ENCODE measurements around the gene ERP44.

Gene ERP44

DNA sequence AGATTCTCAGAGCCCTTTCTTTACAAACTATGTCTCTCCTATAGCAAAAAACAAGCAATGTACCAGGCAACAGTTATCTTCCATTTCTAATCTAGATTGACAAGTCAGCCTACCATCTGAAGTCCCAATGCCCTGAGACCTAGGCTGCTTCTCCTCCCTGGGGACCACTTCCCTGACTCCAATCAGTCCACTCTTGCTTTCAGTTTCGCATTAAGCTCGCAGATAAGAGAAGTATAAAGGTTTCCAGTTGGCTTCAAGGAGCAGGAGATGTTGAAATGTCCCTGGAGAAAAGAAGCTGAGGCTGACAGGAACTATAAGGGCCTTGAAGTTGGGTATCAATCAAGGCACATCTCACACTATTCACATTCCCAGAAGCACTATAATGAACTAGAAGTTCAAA, 32.3 kb downstream of the ERP44 start:
- TF ChIP-seq TAF1 (IDR thresholded peaks at IDR 0.05; ENCODE audit: borderline replicate concordance, insufficient read depth, low read length) (no peak), FOXP2 (optimal IDR thresholded peaks at IDR 0.05; ENCODE audit: borderline replicate concordance, extremely low read depth, extremely low read length, insufficient read depth) (no peak), POLR2AphosphoS5 (IDR thresholded peaks at IDR 0.05; ENCODE audit: low read depth, low read length) (no peak), SIN3A (IDR thresholded peaks at IDR 0.05; ENCODE audit: borderline replicate concordance, insufficient read depth, low read length) (no peak)
- TF ChIP-seq, protein P1, sequence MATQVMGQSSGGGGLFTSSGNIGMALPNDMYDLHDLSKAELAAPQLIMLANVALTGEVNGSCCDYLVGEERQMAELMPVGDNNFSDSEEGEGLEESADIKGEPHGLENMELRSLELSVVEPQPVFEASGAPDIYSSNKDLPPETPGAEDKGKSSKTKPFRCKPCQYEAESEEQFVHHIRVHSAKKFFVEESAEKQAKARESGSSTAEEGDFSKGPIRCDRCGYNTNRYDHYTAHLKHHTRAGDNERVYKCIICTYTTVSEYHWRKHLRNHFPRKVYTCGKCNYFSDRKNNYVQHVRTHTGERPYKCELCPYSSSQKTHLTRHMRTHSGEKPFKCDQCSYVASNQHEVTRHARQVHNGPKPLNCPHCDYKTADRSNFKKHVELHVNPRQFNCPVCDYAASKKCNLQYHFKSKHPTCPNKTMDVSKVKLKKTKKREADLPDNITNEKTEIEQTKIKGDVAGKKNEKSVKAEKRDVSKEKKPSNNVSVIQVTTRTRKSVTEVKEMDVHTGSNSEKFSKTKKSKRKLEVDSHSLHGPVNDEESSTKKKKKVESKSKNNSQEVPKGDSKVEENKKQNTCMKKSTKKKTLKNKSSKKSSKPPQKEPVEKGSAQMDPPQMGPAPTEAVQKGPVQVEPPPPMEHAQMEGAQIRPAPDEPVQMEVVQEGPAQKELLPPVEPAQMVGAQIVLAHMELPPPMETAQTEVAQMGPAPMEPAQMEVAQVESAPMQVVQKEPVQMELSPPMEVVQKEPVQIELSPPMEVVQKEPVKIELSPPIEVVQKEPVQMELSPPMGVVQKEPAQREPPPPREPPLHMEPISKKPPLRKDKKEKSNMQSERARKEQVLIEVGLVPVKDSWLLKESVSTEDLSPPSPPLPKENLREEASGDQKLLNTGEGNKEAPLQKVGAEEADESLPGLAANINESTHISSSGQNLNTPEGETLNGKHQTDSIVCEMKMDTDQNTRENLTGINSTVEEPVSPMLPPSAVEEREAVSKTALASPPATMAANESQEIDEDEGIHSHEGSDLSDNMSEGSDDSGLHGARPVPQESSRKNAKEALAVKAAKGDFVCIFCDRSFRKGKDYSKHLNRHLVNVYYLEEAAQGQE (IDR thresholded peaks at IDR 0.05; ENCODE audit: insufficient read depth in 1 of 2, low read depth in 2 of 2, low read length in 2 of 2): no peak

DNA sequence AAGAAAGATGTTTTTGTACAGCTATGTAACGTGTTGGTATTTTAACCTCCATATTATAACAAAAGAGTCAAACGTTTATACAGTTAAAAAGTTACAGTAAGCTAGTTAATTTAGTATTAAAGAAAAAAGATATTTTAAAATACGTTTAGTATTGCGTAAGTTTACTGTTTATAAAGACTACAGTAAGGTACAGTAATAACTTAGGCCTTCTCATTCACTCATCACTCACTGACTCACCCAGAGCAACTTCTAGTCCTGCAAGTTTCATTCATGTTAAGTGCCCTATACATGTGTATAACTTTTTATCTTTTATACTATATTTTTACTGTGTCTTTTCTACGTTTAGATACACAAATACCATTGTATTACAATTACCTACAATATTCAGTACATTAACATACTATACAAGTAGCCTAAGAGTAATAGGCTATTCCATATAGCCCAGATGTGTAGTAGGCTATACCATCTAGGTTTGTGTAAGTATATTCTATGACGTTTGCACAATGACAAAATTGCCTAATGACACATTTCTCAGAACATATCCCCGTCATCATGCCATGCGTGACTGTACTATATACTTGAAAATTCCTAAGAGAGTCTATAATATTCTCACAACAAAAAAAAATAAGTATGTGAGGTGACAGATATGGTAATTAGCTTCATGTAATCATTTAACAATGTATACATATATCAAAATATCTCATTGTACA, 33.8 kb downstream of the ERP44 start:
- TF ChIP-seq SIN3A (IDR thresholded peaks at IDR 0.05; ENCODE audit: borderline replicate concordance, insufficient read depth, low read length): no peak
- TF ChIP-seq, protein P1 (IDR thresholded peaks at IDR 0.05; ENCODE audit: insufficient read depth in 1 of 2, low read depth in 2 of 2, low read length in 2 of 2): no peak
- TF ChIP-seq POLR2AphosphoS5 (IDR thresholded peaks at IDR 0.05; ENCODE audit: low read depth, low read length): no peak
- TF ChIP-seq TAF1 (IDR thresholded peaks at IDR 0.05; ENCODE audit: borderline replicate concordance, insufficient read depth, low read length): no peak
- TF ChIP-seq FOXP2 (optimal IDR thresholded peaks at IDR 0.05; ENCODE audit: borderline replicate concordance, extremely low read depth, extremely low read length, insufficient read depth): no peak

DNA sequence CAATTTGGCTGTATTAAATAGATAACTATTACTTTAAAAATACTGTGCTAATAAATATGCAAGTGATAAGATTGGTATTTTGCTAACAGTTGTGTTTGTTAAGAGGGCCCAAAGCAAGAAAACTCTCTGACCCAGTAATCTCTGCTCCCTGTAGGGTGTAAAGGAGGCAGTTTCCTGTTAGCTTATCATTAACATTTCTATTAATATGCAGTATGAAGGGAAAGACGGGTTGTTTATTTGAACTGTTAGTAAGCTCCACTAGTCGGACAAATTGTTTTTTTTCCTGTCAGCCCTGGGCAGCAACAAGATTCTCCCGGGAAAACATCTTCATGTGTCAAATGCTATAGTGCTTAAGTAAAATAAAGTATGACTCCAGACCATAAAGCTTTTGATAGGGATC, 35.6 kb downstream of the ERP44 start:
- TF ChIP-seq, protein P1 (IDR thresholded peaks at IDR 0.05; ENCODE audit: insufficient read depth in 1 of 2, low read depth in 2 of 2, low read length in 2 of 2): no peak
- TF ChIP-seq TAF1 (IDR thresholded peaks at IDR 0.05; ENCODE audit: borderline replicate concordance, insufficient read depth, low read length) (no peak), FOXP2 (optimal IDR thresholded peaks at IDR 0.05; ENCODE audit: borderline replicate concordance, extremely low read depth, extremely low read length, insufficient read depth) (no peak), POLR2AphosphoS5 (IDR thresholded peaks at IDR 0.05; ENCODE audit: low read depth, low read length) (no peak), SIN3A (IDR thresholded peaks at IDR 0.05; ENCODE audit: borderline replicate concordance, insufficient read depth, low read length) (no peak)

DNA sequence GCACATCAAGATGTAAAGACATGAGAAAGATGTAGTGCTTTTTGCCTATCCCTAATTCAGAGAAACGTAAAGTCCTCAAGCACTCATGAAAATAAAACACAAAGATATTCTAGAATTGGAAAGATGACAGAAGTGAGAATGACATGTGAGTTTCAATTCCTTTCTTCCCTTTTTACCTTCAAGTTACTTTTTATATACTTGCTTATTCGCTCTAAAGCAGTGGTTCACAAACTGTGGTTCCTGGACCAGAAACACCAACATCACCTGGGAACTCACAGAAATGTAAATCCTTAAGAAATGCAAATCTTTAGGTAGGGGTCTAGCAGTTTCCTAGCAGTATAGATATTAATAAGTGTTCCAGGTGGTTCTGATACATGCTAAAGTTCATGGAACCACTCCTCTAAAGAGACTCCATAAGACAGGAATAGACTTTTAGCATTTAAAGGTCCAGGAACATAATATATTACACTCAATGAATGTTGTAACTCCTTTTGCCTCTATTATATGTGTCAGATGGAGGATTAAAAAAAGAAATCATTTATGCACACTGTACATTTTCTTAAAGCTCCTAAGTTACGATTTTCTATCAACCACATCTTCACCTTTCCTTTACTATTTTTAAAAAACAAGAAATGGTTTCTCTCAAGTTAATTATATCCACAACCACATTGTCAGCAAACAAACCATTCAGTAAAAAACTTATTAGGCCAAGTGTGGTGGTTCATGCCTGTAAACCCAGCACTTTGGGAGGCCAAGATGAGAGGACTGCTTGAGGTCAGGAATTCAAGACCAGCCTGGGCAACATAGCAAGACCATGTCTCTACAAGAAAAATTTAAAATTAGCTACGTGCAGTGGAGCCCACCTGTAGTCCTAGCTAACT, 39.9 kb downstream of the ERP44 start:
- TF ChIP-seq TAF1 (IDR thresholded peaks at IDR 0.05; ENCODE audit: borderline replicate concordance, insufficient read depth, low read length) (no peak), SIN3A (IDR thresholded peaks at IDR 0.05; ENCODE audit: borderline replicate concordance, insufficient read depth, low read length) (no peak), POLR2AphosphoS5 (IDR thresholded peaks at IDR 0.05; ENCODE audit: low read depth, low read length) (no peak), FOXP2 (optimal IDR thresholded peaks at IDR 0.05; ENCODE audit: borderline replicate concordance, extremely low read depth, extremely low read length, insufficient read depth) (no peak)
- TF ChIP-seq, protein P1 (IDR thresholded peaks at IDR 0.05; ENCODE audit: insufficient read depth in 1 of 2, low read depth in 2 of 2, low read length in 2 of 2): no peak
